Mesothelial cell of epicardium (in vitro differentiated cells): ENCODE results near the gene KLF16. TPM values are rescaled to one million over a fixed set of nuclear protein-coding genes. Genes with fewer than 3 reads are reported as not detected.

Experiments used
- DNase-seq, 2 experiments: peaks; one replicate each; pipeline ENCODE4 v3.0.0; 2021; ENCODE audit warnings: low spot score in 2 of 2; ENCODE audit not compliant: unreplicated experiment in 2 of 2
- H3K27ac Mint-ChIP-seq: 2 replicates; pipeline ENCODE4 v1.8.0; 2021; ENCODE audit warnings: mixed read lengths
- H3K27me3 Mint-ChIP-seq: 2 replicates; pipeline ENCODE4 v1.8.0; 2021; ENCODE audit warnings: low read depth, mixed read lengths
- H3K36me3 Mint-ChIP-seq: 2 replicates; pipeline ENCODE4 v1.8.0; 2021; ENCODE audit warnings: mixed read lengths
- H3K4me1 Mint-ChIP-seq: 2 replicates; pipeline ENCODE4 v1.8.0; 2021; ENCODE audit warnings: mixed read lengths
- H3K4me3 Mint-ChIP-seq: 2 replicates; pipeline ENCODE4 v1.8.0; 2021; ENCODE audit warnings: mild to moderate bottlenecking, moderate library complexity, mixed read lengths
- H3K9me3 Mint-ChIP-seq: 2 replicates; pipeline ENCODE4 v1.8.0; 2021; ENCODE audit warnings: mixed read lengths
- CTCF ChIP-seq: fragments of 200-600 bp; sonication (generic); IDR thresholded peaks from one replicate; pipeline ENCODE4 v1.5.0; 2021; ENCODE audit warnings: antibody characterized with exemption; ENCODE audit not compliant: unreplicated experiment
- total RNA-seq: library from RNA; stranded (reverse); gene quantifications from 3 replicates; pipeline ENCODE4 v1.2.1, GENCODE V29; 2021

The KLF16 gene
- total RNA-seq, 1 donor from 2014 or later = 23.5 TPM

GRCh38 chr19:1861599-1862031, 1.8 kb downstream of the KLF16 start:
- peaks cover 30% of the 10 kb centered on the region for H3K4me1 Mint-ChIP-seq
- H3K27me3 Mint-ChIP-seq = peaks cover 13% of the 10 kb centered on the region
- TF ChIP-seq CTCF = no peak
- H3K4me3 Mint-ChIP-seq = peak overlapping the region; percentile 91
- no peaks in the 10 kb centered on the region for H3K9me3 Mint-ChIP-seq
- H3K27ac Mint-ChIP-seq = peak overlapping the region; percentile 47
- H3K36me3 Mint-ChIP-seq = no peaks in the 10 kb centered on the region
- no peak for DNase-seq

- peaks cover 13% of the 10 kb centered on the region for H3K27me3 Mint-ChIP-seq
- H3K36me3 Mint-ChIP-seq = no peaks in the 10 kb centered on the region
- no peak for DNase-seq
- H3K9me3 Mint-ChIP-seq = no peaks in the 10 kb centered on the region
- peak overlapping the region; percentile 25 for H3K27ac Mint-ChIP-seq
- peak overlapping the region; percentile 91 for H3K4me3 Mint-ChIP-seq
- TF ChIP-seq CTCF = no peak
- H3K4me1 Mint-ChIP-seq = peaks cover 36% of the 10 kb centered on the region
These were observed 2.4 kb downstream of the KLF16 start for GRCh38 chr19:1860821-1861598.

GRCh38 chr19:1860042-1860775, 3.2 kb downstream of the KLF16 start:
- Mint-ChIP-seq H3K9me3 (no peaks in the 10 kb centered on the region), H3K36me3 (no peaks in the 10 kb centered on the region), H3K4me1 (peaks cover 40% of the 10 kb centered on the region), H3K27me3 (peaks cover 13% of the 10 kb centered on the region), H3K4me3 (peak overlapping the region; percentile 91), H3K27ac (no peak overlapping the region)
- peak in 1 of 2 experiments; percentile 69 for DNase-seq
- TF ChIP-seq CTCF = no peak

- no peak for DNase-seq
- peak overlapping the region; percentile 87 for H3K27ac Mint-ChIP-seq
- no peak for TF ChIP-seq CTCF
- peak overlapping the region; percentile 41 for H3K4me3 Mint-ChIP-seq
- H3K9me3 Mint-ChIP-seq = no peaks in the 10 kb centered on the region
- H3K4me1 Mint-ChIP-seq = peaks cover 47% of the 10 kb centered on the region
- H3K36me3 Mint-ChIP-seq = no peaks in the 10 kb centered on the region
- H3K27me3 Mint-ChIP-seq = peaks cover 13% of the 10 kb centered on the region
These were observed 4.0 kb downstream of the KLF16 start for GRCh38 chr19:1859331-1859781.

- Mint-ChIP-seq H3K9me3 (no peaks in the 10 kb centered on the region), H3K36me3 (no peaks in the 10 kb centered on the region), H3K27ac (no peak overlapping the region), H3K27me3 (peaks cover 13% of the 10 kb centered on the region), H3K4me3 (no peak overlapping the region), H3K4me1 (peaks cover 47% of the 10 kb centered on the region)
- DNase-seq = no peak
- TF ChIP-seq CTCF = no peak
These were observed 4.8 kb downstream of the KLF16 start for GRCh38 chr19:1858412-1859081.
